ENCODE data around the gene FICD.

Gene FICD

DNA sequence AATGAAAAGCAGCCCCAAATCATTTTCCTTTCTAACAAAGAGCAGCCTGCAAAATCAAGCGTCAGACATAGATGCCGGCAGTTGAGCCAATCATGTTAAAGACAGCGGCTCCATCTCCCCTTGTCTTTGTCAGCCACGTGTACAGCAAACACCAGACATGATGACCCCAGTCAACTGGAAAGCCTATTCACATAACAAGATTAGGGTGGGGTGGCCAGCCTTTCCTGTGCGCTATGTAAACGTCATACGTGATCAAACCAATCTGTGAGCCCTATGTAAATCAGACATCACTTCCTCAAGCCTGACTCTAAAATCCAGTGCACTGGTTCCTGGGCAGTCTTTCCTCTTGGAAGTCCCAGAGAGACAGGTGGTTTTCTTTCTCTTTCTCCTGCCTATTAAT is 9.9 kb upstream of the FICD start:
- no peak overlapping the region for H2BK5ac ChIP-seq (ENCODE audit: low read depth, low read length, poor library complexity)
- no peak overlapping the region for H3K18ac ChIP-seq (ENCODE audit: low read length)
- H3K27ac ChIP-seq (ENCODE audit: low read depth, low read length), result no peak overlapping the region
- H3K79me1 ChIP-seq (ENCODE audit: low read length), result no peaks in the 10 kb centered on the region
- WGBS (ENCODE audit: extremely low coverage, insufficient coverage, insufficient read length), result no CpG with 5 or more reads among the region's 7 CpGs
- no peak overlapping the region for H2AFZ ChIP-seq (ENCODE audit: insufficient read depth, low read length, poor library complexity)
- no peak for DNase-seq
- H4K12ac ChIP-seq (ENCODE audit: low read depth, low read length), result no peak overlapping the region
- no peaks in the 10 kb centered on the region for H3K9me3 ChIP-seq (ENCODE audit: insufficient read depth, low read depth, low read length)
- no peaks in the 10 kb centered on the region for H3K4me1 ChIP-seq (ENCODE audit: control insufficient read depth in 1 of 2, insufficient read depth in 2 of 2, low read length in 2 of 2)
- H3K4me3 ChIP-seq (ENCODE audit: low read depth, low read length), result no peak overlapping the region
- no peaks in the 10 kb centered on the region for H3K79me2 ChIP-seq (ENCODE audit: control insufficient read depth, insufficient read depth, low read length, poor library complexity)
- no peak overlapping the region for H3K9ac ChIP-seq (ENCODE audit: low read length)
- no peak overlapping the region for H4K91ac ChIP-seq (ENCODE audit: low read depth, low read length)
- no peak overlapping the region for H3K23ac ChIP-seq (ENCODE audit: low read length)
- H2BK12ac ChIP-seq (ENCODE audit: low read length), result no peak overlapping the region
- H2BK120ac ChIP-seq (ENCODE audit: insufficient read depth, low read length, poor library complexity), result no peak overlapping the region
- no peak overlapping the region for H4K8ac ChIP-seq (ENCODE audit: low read depth, low read length)
- H3K27me3 ChIP-seq (ENCODE audit: insufficient read depth, low read length), result no peaks in the 10 kb centered on the region
- no peak overlapping the region for H3K4ac ChIP-seq (ENCODE audit: low read depth, low read length)
- no peak overlapping the region for H2AK5ac ChIP-seq (ENCODE audit: low read length)
- H3K4me2 ChIP-seq (ENCODE audit: low read length), result no peak overlapping the region
- H3K36me3 ChIP-seq (ENCODE audit: control insufficient read depth in 1 of 2, insufficient read depth in 2 of 2, low read length in 2 of 2), result no peaks in the 10 kb centered on the region
- no peak overlapping the region for H3K14ac ChIP-seq (ENCODE audit: low read length)

DNA sequence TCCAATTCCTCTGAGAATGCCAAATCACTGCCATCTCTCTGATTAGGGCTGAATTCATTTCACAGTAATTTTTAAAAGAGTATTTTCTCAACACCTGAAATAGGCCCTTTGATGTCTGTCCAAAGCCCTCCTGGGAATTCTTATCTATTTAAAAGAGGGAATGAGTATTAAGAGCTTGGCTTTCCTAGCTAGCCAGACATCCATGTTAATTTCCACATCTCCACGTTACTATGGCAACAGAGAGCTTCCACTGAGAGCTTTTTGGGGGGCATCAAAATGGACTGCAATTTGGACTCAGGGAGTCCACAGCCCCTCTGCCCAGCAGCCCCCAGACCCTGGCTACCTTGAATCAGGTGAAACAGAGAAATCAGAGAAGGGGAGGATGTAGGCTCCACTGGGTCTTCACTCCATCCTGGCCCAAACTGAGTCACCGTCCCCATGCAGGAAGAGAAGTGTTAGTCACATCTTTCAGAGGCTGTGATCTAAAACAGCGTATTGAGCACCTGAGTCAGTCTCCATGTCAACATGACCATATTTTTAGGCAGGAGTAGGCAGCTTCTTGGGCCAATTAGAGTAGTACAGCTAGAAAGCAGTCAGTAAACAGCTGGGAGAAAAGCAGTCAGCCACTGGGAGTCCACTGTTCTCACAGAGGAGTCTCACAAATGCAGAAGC is 7.0 kb upstream of the FICD start:
- DNase-seq, result no peak
- H3K4me1 ChIP-seq (ENCODE audit: control insufficient read depth in 1 of 2, insufficient read depth in 2 of 2, low read length in 2 of 2), result no peaks in the 10 kb centered on the region
- no peak overlapping the region for H2BK5ac ChIP-seq (ENCODE audit: low read depth, low read length, poor library complexity)
- no peaks in the 10 kb centered on the region for H3K27me3 ChIP-seq (ENCODE audit: insufficient read depth, low read length)
- H3K79me1 ChIP-seq (ENCODE audit: low read length), result no peaks in the 10 kb centered on the region
- WGBS (ENCODE audit: extremely low coverage, insufficient coverage, insufficient read length), result no CpG with 5 or more reads among the region's 3 CpGs
- no peak overlapping the region for H4K8ac ChIP-seq (ENCODE audit: low read depth, low read length)
- H3K79me2 ChIP-seq (ENCODE audit: control insufficient read depth, insufficient read depth, low read length, poor library complexity), result no peaks in the 10 kb centered on the region
- no peak overlapping the region for H2BK12ac ChIP-seq (ENCODE audit: low read length)
- no peaks in the 10 kb centered on the region for H3K9me3 ChIP-seq (ENCODE audit: insufficient read depth, low read depth, low read length)
- no peak overlapping the region for H3K18ac ChIP-seq (ENCODE audit: low read length)
- H4K91ac ChIP-seq (ENCODE audit: low read depth, low read length), result no peak overlapping the region
- H3K4me3 ChIP-seq (ENCODE audit: low read depth, low read length), result no peak overlapping the region
- H3K4ac ChIP-seq (ENCODE audit: low read depth, low read length), result no peak overlapping the region
- no peak overlapping the region for H4K12ac ChIP-seq (ENCODE audit: low read depth, low read length)
- no peak overlapping the region for H3K23ac ChIP-seq (ENCODE audit: low read length)
- H2AK5ac ChIP-seq (ENCODE audit: low read length), result no peak overlapping the region
- no peak overlapping the region for H2BK120ac ChIP-seq (ENCODE audit: insufficient read depth, low read length, poor library complexity)
- no peak overlapping the region for H2AFZ ChIP-seq (ENCODE audit: insufficient read depth, low read length, poor library complexity)
- no peak overlapping the region for H3K27ac ChIP-seq (ENCODE audit: low read depth, low read length)
- H3K36me3 ChIP-seq (ENCODE audit: control insufficient read depth in 1 of 2, insufficient read depth in 2 of 2, low read length in 2 of 2), result no peaks in the 10 kb centered on the region
- no peak overlapping the region for H3K14ac ChIP-seq (ENCODE audit: low read length)
- no peak overlapping the region for H3K4me2 ChIP-seq (ENCODE audit: low read length)
- H3K9ac ChIP-seq (ENCODE audit: low read length), result no peak overlapping the region

DNA sequence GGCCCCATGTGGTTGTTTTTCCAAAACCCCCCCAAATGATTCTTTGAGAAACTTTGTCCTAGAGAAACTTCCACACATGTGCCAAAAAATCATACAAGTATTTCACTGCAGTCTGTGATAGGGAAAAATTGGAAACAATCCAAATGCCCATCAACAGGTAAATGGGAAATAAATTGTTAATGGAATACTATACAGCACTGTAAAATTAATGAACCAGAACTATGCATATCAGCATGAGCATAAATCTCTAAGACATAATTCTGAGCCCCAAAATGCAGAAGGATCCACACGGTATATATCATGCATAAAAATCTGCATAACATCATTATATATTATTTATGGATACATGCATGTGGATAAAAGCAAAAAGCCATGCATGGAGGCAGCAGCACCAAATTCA is 5.3 kb upstream of the FICD start:
- H3K27me3 ChIP-seq (ENCODE audit: insufficient read depth, low read length), result no peaks in the 10 kb centered on the region
- H3K4ac ChIP-seq (ENCODE audit: low read depth, low read length), result no peak overlapping the region
- H2AK5ac ChIP-seq (ENCODE audit: low read length), result no peak overlapping the region
- H3K9me3 ChIP-seq (ENCODE audit: insufficient read depth, low read depth, low read length), result no peaks in the 10 kb centered on the region
- H3K36me3 ChIP-seq (ENCODE audit: control insufficient read depth in 1 of 2, insufficient read depth in 2 of 2, low read length in 2 of 2), result no peaks in the 10 kb centered on the region
- H3K4me3 ChIP-seq (ENCODE audit: low read depth, low read length), result no peak overlapping the region
- no peak overlapping the region for H2AFZ ChIP-seq (ENCODE audit: insufficient read depth, low read length, poor library complexity)
- no peak for DNase-seq
- no peak overlapping the region for H2BK5ac ChIP-seq (ENCODE audit: low read depth, low read length, poor library complexity)
- no peak overlapping the region for H4K8ac ChIP-seq (ENCODE audit: low read depth, low read length)
- H3K4me2 ChIP-seq (ENCODE audit: low read length), result no peak overlapping the region
- H3K14ac ChIP-seq (ENCODE audit: low read length), result no peak overlapping the region
- no peak overlapping the region for H3K23ac ChIP-seq (ENCODE audit: low read length)
- no peak overlapping the region for H3K27ac ChIP-seq (ENCODE audit: low read depth, low read length)
- H3K79me1 ChIP-seq (ENCODE audit: low read length), result no peaks in the 10 kb centered on the region
- WGBS (ENCODE audit: extremely low coverage, insufficient coverage, insufficient read length), result no CpG with 5 or more reads among the region's 1 CpG
- H3K18ac ChIP-seq (ENCODE audit: low read length), result no peak overlapping the region
- no peak overlapping the region for H2BK12ac ChIP-seq (ENCODE audit: low read length)
- peaks cover 2 to 3% of the 10 kb centered on the region in 2 experiments for H3K4me1 ChIP-seq (ENCODE audit: control insufficient read depth in 1 of 2, insufficient read depth in 2 of 2, low read length in 2 of 2)
- H3K79me2 ChIP-seq (ENCODE audit: control insufficient read depth, insufficient read depth, low read length, poor library complexity), result no peaks in the 10 kb centered on the region
- no peak overlapping the region for H2BK120ac ChIP-seq (ENCODE audit: insufficient read depth, low read length, poor library complexity)
- H3K9ac ChIP-seq (ENCODE audit: low read length), result no peak overlapping the region
- H4K12ac ChIP-seq (ENCODE audit: low read depth, low read length), result no peak overlapping the region
- H4K91ac ChIP-seq (ENCODE audit: low read depth, low read length), result no peak overlapping the region

DNA sequence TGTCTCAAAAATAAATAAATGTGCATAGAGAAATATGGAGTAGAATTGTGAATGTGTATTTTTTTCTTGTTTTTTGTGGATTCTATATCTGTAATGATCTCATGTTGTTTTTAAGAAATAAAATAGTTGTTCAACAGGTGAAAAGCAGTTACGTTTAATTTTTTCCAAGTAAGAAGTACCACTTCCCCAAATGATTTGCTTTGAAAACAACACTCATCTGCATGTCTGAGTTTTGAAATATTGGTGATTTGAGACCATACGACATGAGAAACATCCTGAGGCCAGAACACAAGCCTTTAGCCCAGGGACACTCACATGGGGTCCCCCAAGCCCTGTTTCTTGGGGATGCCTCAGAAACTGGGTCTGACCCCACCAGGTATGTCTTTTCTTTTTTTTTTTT is 4.2 kb upstream of the FICD start:
- Histone ChIP-seq H3K79me2 (ENCODE audit: control insufficient read depth, insufficient read depth, low read length, poor library complexity) (peaks cover 5% of the 10 kb centered on the region), H3K4me2 (ENCODE audit: low read length) (no peak overlapping the region), H4K91ac (ENCODE audit: low read depth, low read length) (no peak overlapping the region), H4K12ac (ENCODE audit: low read depth, low read length) (no peak overlapping the region), H3K27me3 (ENCODE audit: insufficient read depth, low read length) (no peaks in the 10 kb centered on the region), H3K18ac (ENCODE audit: low read length) (no peak overlapping the region), H3K4me3 (ENCODE audit: low read depth, low read length) (no peak overlapping the region), H3K79me1 (ENCODE audit: low read length) (peaks cover 5% of the 10 kb centered on the region), H2BK5ac (ENCODE audit: low read depth, low read length, poor library complexity) (no peak overlapping the region), H2AFZ (ENCODE audit: insufficient read depth, low read length, poor library complexity) (no peak overlapping the region), H2BK120ac (ENCODE audit: insufficient read depth, low read length, poor library complexity) (no peak overlapping the region), H3K9ac (ENCODE audit: low read length) (no peak overlapping the region), H3K23ac (ENCODE audit: low read length) (no peak overlapping the region), H3K9me3 (ENCODE audit: insufficient read depth, low read depth, low read length) (no peaks in the 10 kb centered on the region), H3K27ac (ENCODE audit: low read depth, low read length) (no peak overlapping the region), H3K4ac (ENCODE audit: low read depth, low read length) (no peak overlapping the region), H3K36me3 (ENCODE audit: control insufficient read depth in 1 of 2, insufficient read depth in 2 of 2, low read length in 2 of 2) (no peaks in the 10 kb centered on the region), H2BK12ac (ENCODE audit: low read length) (no peak overlapping the region), H2AK5ac (ENCODE audit: low read length) (no peak overlapping the region), H3K14ac (ENCODE audit: low read length) (no peak overlapping the region), H3K4me1 (ENCODE audit: control insufficient read depth in 1 of 2, insufficient read depth in 2 of 2, low read length in 2 of 2) (peaks cover 4 to 5% of the 10 kb centered on the region in 2 experiments), H4K8ac (ENCODE audit: low read depth, low read length) (no peak overlapping the region)
- DNase-seq, result no peak
- no CpG with 5 or more reads among the region's 2 CpGs for WGBS (ENCODE audit: extremely low coverage, insufficient coverage, insufficient read length)
